Transverse colon (tissue), 4 donors: ENCODE measurements around the gene FRMD8.

Source experiments
- CTCF ChIP-seq, 5 experiments: fragments of 200-600 bp in 3 of 5; fragments of 450-650 bp in 2 of 5; sonication (generic) in 3 of 5; IDR thresholded peaks; 1 replicate in 2 of 5; 2 replicates in 3 of 5; pipeline ENCODE4 v1.5.1; 2016 to 2017; ENCODE audit warnings: antibody characterized with exemption in 5 of 5, inconsistent platforms in 3 of 5, mild to moderate bottlenecking in 2 of 5, moderate library complexity in 1 of 5
- EP300 ChIP-seq: sonication (generic); formaldehyde crosslinking; IDR thresholded peaks from one replicate; pipeline ENCODE4 v1.6.1; 2017; ENCODE audit warnings: antibody characterized with exemption, low read depth
- POLR2A ChIP-seq: fragments of 450-650 bp; IDR thresholded peaks from one replicate; pipeline ENCODE4 v1.6.1; 2016; ENCODE audit warnings: antibody characterized with exemption, mild to moderate bottlenecking, moderate library complexity
- POLR2AphosphoS5 ChIP-seq, 3 donors: sonication (generic); formaldehyde crosslinking; IDR thresholded peaks; one replicate each; pipeline ENCODE4 v1.6.1; 2016; ENCODE audit warnings: antibody characterized with exemption in 3 of 3

DNA sequence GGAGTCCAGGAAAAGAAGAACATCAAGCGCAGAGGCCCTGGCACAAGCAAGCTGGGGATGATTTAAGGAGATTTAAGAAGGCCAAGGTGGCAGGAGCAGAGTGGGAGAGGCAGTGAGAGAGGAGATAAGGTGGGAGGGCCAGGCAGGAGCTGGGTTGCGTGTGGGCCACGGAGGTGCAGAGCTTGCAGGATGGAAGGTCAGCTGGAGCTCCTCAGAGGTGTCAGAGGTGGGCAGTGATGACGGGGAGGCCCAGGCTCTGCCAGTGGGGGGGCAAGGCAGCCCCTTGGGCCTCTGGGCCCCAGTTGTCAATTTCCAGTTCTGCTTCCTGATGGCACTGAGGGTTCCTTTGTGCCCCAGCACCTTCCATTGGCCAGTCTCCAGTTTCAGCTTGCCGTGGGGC lies 6.5 kb downstream of the FRMD8 start:
- TF ChIP-seq CTCF (IDR thresholded peaks at IDR 0.05), result no peak
- no peak for TF ChIP-seq POLR2A
- no peak for TF ChIP-seq POLR2AphosphoS5 (IDR thresholded peaks at IDR 0.05)
- no peak for TF ChIP-seq EP300
